A172 (cell line): Measurements from ENCODE around the gene CRLF2. TPM values are rescaled to one million over a fixed set of nuclear protein-coding genes. Genes with fewer than 3 reads are reported as not detected.

Experiments
- total RNA-seq: library from RNA; depleted of rRNA; stranded (reverse); fragments of >200 nt; shearing (Covaris generic); gene quantifications from 2 replicates; pipeline ENCODE4 v1.2.3, GENCODE V29; 2014; rRNA removed

Gene CRLF2
- total RNA-seq, 1 experiment from 2014 or later, result not detected

Other genes with a start within 250 kb of the CRLF2 start
- gene CSF2RA, start 56.2 kb upstream of the CRLF2 start, total RNA-seq, result 0.38 and 2.5 TPM in 2 replicates
- not detected in 2 replicates for gene IL3RA, start 124.1 kb upstream of the CRLF2 start, total RNA-seq
- gene SLC25A6, start 179.5 kb upstream of the CRLF2 start, total RNA-seq, result 121 and 163 TPM in 2 replicates
- 3.3 and 4.2 TPM in 2 replicates for gene ASMTL, start 240.3 kb upstream of the CRLF2 start, total RNA-seq